Gastroesophageal sphincter (tissue), 3 donors: Measurements from ENCODE around the gene AAK1.

Experiments
- EP300 ChIP-seq: sonication (generic); formaldehyde crosslinking; IDR thresholded peaks from one replicate; pipeline ENCODE4 v1.6.1; 2017; ENCODE audit warnings: antibody characterized with exemption, mild to moderate bottlenecking
- POLR2A ChIP-seq, 2 donors: fragments of 450-650 bp; IDR thresholded peaks; one replicate each; pipeline ENCODE4 v1.6.1; 2017; ENCODE audit warnings: antibody characterized with exemption in 2 of 2, mild to moderate bottlenecking in 2 of 2, moderate library complexity in 1 of 2
- POLR2AphosphoS5 ChIP-seq: sonication (generic); formaldehyde crosslinking; IDR thresholded peaks from one replicate; pipeline ENCODE4 v1.6.1; 2017; ENCODE audit warnings: antibody characterized with exemption
- TF ChIP-seq, protein P1 (sequence below), 4 experiments: fragments of 200-600 bp in 2 of 4; fragments of 450-650 bp in 2 of 4; sonication (generic) in 1 of 4; IDR thresholded peaks; one replicate each; pipeline ENCODE4 v1.5.1; 2017 to 2019; ENCODE audit warnings: antibody characterized with exemption in 4 of 4, mild to moderate bottlenecking in 2 of 4, moderate library complexity in 2 of 4

DNA sequence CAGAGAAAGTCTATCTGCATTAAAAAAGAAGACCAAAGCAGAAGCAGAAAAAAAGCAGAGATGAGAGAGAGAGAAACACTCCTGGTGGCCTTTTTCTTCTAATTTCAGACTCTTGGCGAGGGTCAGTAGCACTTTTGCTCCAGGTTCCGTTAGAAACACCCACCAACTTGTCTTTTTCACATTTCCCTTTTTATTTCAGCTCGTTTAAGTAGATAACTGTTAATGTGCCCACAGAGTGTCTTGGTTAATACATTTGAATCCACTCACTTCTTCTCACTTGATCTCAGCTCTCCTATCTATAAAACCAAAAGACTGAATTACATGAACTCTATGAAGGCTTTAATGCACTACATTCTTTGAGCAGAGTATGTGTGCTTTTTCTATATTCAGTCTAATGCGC lies 63.1 kb downstream of the AAK1 start:
- TF ChIP-seq POLR2A (IDR thresholded peaks at IDR 0.05) (no peak), POLR2AphosphoS5 (no peak), EP300 (no peak)
- TF ChIP-seq, protein P1, sequence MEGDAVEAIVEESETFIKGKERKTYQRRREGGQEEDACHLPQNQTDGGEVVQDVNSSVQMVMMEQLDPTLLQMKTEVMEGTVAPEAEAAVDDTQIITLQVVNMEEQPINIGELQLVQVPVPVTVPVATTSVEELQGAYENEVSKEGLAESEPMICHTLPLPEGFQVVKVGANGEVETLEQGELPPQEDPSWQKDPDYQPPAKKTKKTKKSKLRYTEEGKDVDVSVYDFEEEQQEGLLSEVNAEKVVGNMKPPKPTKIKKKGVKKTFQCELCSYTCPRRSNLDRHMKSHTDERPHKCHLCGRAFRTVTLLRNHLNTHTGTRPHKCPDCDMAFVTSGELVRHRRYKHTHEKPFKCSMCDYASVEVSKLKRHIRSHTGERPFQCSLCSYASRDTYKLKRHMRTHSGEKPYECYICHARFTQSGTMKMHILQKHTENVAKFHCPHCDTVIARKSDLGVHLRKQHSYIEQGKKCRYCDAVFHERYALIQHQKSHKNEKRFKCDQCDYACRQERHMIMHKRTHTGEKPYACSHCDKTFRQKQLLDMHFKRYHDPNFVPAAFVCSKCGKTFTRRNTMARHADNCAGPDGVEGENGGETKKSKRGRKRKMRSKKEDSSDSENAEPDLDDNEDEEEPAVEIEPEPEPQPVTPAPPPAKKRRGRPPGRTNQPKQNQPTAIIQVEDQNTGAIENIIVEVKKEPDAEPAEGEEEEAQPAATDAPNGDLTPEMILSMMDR (IDR thresholded peaks at IDR 0.05): no peak
